C4-2B (cell line): Measurements from ENCODE around the gene KCNQ1.

Source experiments
- H3K27ac ChIP-seq: fragments of 450-650 bp; 2 replicates; pipeline ENCODE4 v1.5.1; 2017
- ZFX ChIP-seq: fragments of 450-650 bp; IDR thresholded peaks from 2 replicates; pipeline ENCODE4 v1.6.1; 2017
- TF ChIP-seq, protein P1 (sequence below): fragments of 450-650 bp; conservative IDR thresholded peaks from 2 replicates; pipeline ENCODE4 v1.5.1; 2017; ENCODE audit warnings: mild to moderate bottlenecking

Gene KCNQ1

DNA sequence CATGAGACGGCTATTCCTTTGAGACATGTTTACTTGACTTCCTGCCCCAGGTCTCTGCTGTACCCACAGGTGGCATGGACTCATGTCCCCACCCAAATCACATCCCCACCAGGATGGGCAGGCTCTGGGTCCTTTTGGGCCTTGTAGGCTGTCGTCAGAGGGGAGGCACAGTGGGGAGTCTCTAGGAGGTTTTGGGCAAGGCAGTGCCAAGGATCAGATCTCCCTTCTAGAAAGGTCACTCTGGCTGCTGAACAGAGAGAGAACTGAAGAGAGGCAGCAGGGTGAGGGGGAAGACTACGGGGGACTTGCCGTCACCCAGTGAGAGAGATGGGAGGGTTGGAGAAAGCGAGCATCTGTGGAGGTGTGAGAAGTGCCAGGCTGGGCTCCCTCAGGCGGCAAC, 259.5 kb downstream of the KCNQ1 start:
- no peak overlapping the region for H3K27ac ChIP-seq

DNA sequence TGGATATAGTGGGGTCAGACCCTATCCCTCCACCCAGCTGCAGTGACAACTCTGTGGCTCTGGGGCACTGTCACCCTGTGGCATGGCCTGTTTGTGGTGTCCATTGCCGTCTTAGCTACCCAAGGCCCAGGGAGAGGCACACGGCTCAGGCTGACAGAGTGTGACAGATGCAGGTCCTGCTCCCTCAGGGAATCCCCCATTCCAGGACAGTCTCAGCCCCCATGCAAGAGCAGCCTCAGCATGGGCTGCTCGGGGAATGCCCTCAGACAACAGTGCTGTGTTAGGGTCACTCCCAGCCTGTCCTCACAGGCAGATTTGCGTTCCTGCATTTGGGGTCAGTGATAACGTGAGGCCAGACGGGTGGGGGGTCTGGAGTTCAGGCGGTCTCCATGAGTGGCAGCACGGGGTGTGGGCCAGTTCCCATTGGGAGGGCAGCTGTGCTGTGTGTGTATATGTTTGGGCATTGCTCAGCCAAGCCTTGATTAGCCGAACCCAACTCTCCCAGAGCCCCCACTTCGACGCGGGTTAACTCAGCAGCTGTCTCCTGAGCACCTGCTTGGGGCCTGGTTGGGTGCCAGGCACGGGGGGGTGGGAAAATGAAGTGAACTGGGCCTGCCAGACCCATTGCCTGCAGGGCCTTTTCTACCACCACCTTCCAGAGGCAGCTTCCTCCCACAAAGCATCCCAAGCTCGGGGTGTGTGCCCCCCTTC, 260.2 kb downstream of the KCNQ1 start:
- no peak overlapping the region for H3K27ac ChIP-seq
- TF ChIP-seq ZFX: no peak
- TF ChIP-seq, protein P1, sequence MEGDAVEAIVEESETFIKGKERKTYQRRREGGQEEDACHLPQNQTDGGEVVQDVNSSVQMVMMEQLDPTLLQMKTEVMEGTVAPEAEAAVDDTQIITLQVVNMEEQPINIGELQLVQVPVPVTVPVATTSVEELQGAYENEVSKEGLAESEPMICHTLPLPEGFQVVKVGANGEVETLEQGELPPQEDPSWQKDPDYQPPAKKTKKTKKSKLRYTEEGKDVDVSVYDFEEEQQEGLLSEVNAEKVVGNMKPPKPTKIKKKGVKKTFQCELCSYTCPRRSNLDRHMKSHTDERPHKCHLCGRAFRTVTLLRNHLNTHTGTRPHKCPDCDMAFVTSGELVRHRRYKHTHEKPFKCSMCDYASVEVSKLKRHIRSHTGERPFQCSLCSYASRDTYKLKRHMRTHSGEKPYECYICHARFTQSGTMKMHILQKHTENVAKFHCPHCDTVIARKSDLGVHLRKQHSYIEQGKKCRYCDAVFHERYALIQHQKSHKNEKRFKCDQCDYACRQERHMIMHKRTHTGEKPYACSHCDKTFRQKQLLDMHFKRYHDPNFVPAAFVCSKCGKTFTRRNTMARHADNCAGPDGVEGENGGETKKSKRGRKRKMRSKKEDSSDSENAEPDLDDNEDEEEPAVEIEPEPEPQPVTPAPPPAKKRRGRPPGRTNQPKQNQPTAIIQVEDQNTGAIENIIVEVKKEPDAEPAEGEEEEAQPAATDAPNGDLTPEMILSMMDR: no peak

More for the DNA sequence above, 259.5 kb downstream of the KCNQ1 start:
- TF ChIP-seq ZFX: no peak
- TF ChIP-seq, protein P1: no peak

DNA sequence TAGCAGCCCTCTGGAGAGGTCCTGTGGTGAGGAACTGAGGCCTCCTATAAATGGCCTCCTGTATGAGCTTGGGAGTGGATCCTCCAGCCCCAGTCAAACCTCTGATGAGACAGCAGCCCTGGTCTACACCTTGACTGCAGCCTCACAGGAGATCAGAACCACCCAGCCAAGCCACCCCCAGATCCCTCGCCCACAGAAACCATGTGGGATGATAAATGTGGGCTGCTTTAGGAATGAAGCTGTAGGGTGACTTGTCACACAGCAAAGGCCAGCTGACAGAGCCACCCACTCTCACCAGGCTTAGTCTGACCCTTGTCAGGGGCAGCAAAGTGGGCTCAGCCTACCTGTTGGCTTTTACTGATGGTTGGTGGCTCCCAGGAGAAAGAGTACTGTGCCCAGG, 261.5 kb downstream of the KCNQ1 start:
- H3K27ac ChIP-seq: no peak overlapping the region
- TF ChIP-seq, protein P1: no peak
- no peak for TF ChIP-seq ZFX

DNA sequence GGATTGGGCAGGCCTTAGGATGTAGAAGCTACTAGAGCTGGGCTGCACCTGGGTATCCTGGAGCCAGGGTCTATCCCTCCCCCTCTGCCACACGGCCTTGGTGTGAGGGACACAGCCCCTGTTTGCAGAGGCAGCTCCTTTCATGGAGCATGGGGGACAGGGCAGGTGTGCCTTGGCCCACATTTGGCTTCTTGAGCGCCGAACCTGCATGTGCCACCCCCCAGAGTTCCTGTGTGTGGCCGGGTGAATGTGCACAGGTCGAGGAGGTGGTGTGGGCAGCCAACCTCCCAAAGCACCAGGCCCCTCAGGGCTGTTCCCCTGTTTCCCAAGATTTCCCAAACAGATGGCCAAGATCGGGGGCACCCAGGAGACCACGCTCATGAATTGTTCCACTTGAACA, 262.9 kb downstream of the KCNQ1 start:
- no peak for TF ChIP-seq ZFX
- TF ChIP-seq, protein P1: no peak
- no peak overlapping the region for H3K27ac ChIP-seq

DNA sequence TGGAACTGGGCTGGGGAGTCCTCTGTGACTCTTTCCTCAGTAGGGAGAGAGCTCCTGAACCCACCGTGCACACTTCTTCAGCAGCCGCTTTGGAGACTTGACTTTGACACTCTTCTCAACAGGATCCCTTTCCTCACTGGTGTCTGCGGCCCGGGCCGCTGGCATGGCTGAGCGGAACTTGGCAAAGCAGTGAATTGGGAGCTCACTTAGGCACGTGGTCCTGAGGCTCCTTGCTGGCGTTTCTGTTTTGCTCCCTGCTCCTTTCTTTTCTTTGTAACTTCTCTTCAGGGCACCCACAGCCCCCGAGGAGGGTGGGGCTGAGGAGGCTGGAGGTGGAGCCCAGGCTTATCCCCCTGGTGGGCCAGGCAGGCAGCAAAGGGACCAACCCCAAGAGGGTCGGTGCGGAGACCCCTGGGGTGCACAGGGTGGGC, 263.4 kb downstream of the KCNQ1 start:
- TF ChIP-seq, protein P1: no peak
- no peak for TF ChIP-seq ZFX
- no peak overlapping the region for H3K27ac ChIP-seq

DNA sequence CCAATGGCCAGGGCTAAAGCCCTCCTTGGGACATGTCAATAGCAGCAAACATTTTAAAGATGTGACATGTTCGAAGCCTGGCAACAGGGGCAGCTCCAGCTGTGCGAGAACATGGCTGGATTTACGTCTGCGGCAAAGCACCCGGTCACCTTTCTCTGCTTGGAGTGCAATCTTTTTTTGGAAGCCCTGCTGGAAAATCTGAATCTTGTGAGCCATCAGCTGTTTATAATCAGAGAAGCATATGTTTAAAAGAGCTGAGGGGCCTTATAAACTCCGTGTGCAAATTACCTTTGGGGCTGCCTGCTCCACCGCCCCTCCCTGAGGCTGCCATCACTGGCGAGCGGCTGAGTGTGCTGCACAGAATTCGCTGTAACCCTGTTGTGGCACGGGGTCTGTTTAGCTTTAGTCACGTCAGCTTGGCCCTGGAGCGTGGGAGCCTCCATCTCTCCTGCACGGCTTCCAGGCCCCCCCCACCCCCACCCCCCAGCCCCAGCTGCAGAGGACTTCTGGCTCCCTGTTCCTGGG, 264.0 kb downstream of the KCNQ1 start:
- no peak overlapping the region for H3K27ac ChIP-seq
- TF ChIP-seq, protein P1: no peak

DNA sequence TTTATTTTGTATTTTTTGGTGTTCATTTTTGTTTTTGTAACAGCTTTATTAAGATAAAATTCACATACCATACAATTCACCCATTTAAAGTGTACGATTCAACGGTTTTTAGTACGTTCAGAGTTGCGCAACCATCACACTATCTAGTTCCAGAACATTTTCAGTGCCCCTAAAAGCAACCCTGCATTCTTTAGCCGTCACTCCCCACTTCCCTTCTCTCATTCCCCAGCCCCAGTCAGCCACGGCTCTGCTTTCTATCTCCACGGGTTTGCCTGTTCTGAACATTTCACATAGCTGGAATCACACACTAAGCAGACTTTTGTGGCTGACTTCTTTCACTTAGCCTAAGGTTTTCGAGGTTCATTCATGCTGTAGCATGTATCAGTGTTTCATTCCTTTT, 264.6 kb downstream of the KCNQ1 start:
- no peak overlapping the region for H3K27ac ChIP-seq
- TF ChIP-seq, protein P1: no peak
- no peak for TF ChIP-seq ZFX
